Body of pancreas (tissue), 4 donors: ENCODE results near the gene SLC24A4.

Source experiments
- POLR2A ChIP-seq, 3 donors: fragments of 450-650 bp; IDR thresholded peaks; one replicate each; pipeline ENCODE4 v1.6.1; 2016; ENCODE audit warnings: antibody characterized with exemption in 3 of 3, mild to moderate bottlenecking in 2 of 3
- TF ChIP-seq, protein P1 (sequence below), 7 experiments: fragments of 450-650 bp in 4 of 7; fragments of 200-600 bp in 3 of 7; sonication (generic) in 3 of 7; IDR thresholded peaks; one replicate each; pipeline ENCODE4 v1.5.1; 2016 to 2019; ENCODE audit warnings: antibody characterized with exemption in 7 of 7

DNA sequence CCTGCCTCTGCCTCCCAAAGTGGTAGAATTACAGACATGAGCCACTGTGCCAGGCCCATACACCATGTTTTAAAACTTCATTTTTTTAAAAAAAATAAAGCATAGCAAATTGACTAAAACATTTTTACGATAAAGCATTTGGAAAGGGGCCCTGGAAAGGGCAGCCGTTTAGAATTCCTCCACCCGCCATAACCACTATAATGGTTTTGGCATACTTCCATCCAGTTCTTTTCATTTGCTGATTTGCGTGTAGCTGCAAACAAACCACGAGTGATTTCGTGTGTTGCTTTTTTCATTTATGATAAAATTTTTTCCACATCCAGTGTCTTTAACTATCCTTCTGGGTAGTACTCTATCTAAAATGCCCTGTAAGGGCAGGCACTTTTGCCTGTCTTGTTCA, 98.8 kb downstream of the SLC24A4 start:
- TF ChIP-seq, protein P1, sequence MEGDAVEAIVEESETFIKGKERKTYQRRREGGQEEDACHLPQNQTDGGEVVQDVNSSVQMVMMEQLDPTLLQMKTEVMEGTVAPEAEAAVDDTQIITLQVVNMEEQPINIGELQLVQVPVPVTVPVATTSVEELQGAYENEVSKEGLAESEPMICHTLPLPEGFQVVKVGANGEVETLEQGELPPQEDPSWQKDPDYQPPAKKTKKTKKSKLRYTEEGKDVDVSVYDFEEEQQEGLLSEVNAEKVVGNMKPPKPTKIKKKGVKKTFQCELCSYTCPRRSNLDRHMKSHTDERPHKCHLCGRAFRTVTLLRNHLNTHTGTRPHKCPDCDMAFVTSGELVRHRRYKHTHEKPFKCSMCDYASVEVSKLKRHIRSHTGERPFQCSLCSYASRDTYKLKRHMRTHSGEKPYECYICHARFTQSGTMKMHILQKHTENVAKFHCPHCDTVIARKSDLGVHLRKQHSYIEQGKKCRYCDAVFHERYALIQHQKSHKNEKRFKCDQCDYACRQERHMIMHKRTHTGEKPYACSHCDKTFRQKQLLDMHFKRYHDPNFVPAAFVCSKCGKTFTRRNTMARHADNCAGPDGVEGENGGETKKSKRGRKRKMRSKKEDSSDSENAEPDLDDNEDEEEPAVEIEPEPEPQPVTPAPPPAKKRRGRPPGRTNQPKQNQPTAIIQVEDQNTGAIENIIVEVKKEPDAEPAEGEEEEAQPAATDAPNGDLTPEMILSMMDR (IDR thresholded peaks at IDR 0.05): no peak
- TF ChIP-seq POLR2A (IDR thresholded peaks at IDR 0.05): no peak
